Stromal cell of bone marrow (primary cell): ENCODE data around the gene CGB8.

Source experiments
- DNase-seq: peaks from one replicate; pipeline ENCODE4 v3.0.0-alpha.2; 2012; ENCODE audit warnings: low read depth

Gene CGB8

DNA sequence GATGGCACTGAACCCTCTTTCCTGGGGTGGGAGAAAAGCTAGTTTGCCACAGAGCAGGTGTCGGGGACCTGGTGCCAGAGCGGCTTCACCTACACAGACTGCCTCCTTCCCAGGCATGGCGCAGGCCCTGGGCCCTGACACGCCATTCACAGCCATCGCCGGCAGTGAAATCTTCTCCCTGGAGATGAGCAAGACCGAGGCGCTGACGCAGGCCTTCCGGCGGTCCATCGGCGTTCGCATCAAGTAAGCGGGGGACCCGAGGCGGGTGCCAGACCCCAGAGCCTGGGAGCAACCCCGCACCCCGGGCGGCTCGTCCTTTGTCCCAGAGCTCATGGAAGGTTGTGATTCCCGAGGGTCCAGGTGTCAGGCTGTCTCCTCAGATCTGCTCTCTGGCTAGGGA, 42.0 kb downstream of the CGB8 start:
- DNase-seq, result no peak

DNA sequence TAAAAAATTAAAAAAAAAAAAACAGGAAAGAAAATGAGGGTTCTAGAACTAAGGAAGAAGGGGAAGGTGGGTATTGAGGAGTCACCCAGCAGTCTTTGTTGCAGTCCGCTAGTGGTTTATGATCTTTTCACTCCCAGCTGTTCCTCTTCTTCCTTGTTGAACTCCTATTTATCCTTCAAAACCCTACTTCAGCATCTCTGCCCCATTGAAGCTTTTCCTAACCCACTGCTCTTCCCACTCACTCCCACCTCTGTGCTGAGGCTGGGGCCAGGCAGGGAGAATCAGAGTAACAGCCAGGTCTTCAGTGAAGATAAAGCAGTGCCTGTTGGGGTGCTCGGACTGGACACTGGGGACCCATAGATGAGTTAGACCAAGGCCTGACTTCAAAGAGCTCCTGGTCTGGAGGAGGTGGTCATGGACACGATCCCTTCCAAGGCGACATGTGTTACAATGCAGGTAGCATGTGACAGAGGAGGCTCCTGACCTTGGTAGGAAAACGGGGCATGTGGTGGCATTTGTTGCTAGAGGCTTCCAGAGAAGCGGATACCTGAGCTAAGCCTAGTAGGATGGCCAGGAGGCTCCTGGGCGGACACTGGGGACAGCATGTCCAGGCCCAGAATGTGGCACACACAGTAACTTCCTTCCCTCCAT, 43.8 kb downstream of the CGB8 start:
- DNase-seq, result no peak

DNA sequence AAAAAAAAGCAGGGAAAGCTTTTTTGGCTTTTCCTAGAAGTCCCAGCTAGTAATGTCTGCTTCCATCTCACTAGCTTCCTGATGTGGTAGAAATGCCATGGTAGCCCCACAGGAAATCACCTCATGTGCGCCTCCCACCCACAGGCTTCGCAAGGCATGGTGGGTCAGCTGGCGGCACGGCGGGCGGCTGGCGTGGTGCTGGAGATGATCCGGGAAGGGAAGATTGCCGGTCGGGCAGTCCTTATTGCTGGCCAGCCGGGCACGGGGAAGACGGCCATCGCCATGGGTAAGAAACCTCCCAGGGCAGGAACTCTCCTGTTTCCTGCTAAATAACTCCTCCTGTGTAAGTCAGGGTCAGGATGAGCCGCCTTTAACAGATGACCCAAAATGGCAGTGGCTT, 44.8 kb downstream of the CGB8 start:
- DNase-seq, result no peak

DNA sequence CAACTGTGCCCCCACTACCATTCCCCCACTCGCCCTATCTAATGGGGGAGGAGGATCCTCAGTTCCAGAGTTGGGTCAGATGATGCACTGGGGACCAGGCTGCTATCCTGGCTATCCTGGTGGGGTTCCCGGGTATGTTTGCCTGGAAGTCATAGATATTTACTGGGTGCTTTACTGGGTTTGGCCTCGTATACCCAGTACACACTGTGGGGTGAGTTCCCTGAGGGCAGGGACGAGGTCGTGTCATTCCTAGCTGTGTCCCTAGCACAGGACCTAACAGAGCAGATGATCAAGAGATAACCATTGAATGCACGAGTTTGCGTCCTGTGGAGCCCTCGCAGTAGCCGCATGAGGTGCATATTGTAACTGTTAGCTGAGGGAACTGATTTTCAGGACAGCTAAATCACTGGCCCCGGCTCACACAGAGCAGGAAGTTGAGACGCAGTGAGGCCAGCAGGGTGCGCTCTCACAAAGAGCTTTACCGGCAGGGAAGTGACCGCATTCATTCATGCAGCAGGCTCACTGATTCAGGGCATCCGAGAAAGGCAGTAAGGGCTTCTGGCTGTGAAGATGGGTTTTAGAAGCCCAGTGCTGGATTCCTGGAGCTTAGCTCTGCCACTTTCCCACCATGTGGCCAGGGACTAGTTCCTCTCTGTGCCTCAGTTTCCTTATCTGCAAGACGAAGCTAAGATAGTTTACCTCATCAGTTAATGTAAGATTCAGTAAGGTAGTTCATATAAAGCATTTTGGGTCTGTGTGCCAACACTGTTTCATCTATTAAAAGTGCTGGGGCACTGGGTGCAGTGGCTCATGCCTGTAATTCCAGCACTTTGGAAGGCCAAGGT, 49.2 kb downstream of the CGB8 start:
- no peak for DNase-seq

DNA sequence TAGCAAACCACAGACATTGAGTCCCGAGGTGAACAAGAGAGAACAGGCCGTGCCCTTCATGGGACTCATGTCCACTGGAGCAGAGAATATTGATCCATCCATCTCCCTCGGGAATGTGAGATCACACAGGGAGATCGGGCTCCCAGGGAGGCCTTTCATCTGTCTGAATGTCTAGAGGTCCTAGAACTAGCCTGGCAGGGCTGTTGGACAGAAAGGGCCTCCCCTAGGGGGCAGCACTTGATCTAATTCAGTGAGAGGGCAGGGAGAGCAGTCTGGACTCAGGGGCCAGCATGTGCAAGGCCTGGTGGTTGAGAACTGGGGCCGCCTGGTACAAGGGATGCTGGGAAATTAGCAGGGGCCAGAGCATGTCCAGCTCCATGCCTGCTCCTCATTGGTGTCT, 50.9 kb downstream of the CGB8 start:
- DNase-seq, result no peak
